OCI-M1 (cell line): ENCODE results near the gene TAF6L.
A peak's percentile ranks its signal among the peaks of the same experiment; 100 is the strongest.
"Not testable (repeated sequence)": the region's sequence is repeated elsewhere in the genome, so short reads cannot be mapped to it uniquely, and the experiment has no call there.

ENCODE experiments used
- DNase-seq: peaks from one replicate; lab custom pipeline; 2025; lab: John Stamatoyannopoulos, UW

TAF6L gene

GRCh38 chr11:62771144-62772021, at the start of gene TAF6L:
Gene TAF6L, plus strand, starts transcription at chr11:62771396. Its CDS starts 4,388 bp downstream, at chr11:62775784.
- peak; percentile 98 for DNase-seq

GRCh38 chr11:62721994-62722393, 49.2 kb upstream of the TAF6L start:
- no peak for DNase-seq

GRCh38 chr11:62724171-62724570, 47.0 kb upstream of the TAF6L start:
- DNase-seq = no peak

- no peak for DNase-seq
Observed at GRCh38 chr11:62725646-62726045, 45.5 kb upstream of the TAF6L start.

- no peak for DNase-seq
Observed at GRCh38 chr11:62726156-62726914, 44.9 kb upstream of the TAF6L start.

GRCh38 chr11:62726915-62727164, 44.4 kb upstream of the TAF6L start:
- no peak for DNase-seq

- peak; percentile 99 for DNase-seq
Observed at GRCh38 chr11:62727165-62727871, 43.9 kb upstream of the TAF6L start, which contains the start of gene HNRNPUL2. Gene HNRNPUL2, minus strand, starts transcription at chr11:62727457. Its CDS starts 301 bp downstream, at chr11:62727156.

GRCh38 chr11:62727872-62728170, 43.4 kb upstream of the TAF6L start:
- DNase-seq = peak; percentile 99

GRCh38 chr11:62728171-62728988, 42.8 kb upstream of the TAF6L start, which contains the start of gene TTC9C:
Gene TTC9C, plus strand, starts transcription at chr11:62728486. Its CDS starts 363 bp downstream, at chr11:62728849.
- peak; percentile 95 for DNase-seq

GRCh38 chr11:62730076-62730475, 41.1 kb upstream of the TAF6L start:
- not testable (repeated sequence) for DNase-seq

GRCh38 chr11:62732830-62733229, 38.4 kb upstream of the TAF6L start:
- DNase-seq = peak; percentile 57

- DNase-seq = no peak
Observed at GRCh38 chr11:62737196-62737595, 34.0 kb upstream of the TAF6L start.

GRCh38 chr11:62747475-62748160, 23.6 kb upstream of the TAF6L start:
- DNase-seq = no peak

GRCh38 chr11:62749931-62750330, 21.3 kb upstream of the TAF6L start:
- DNase-seq = not testable (repeated sequence)

- no peak for DNase-seq
Observed at GRCh38 chr11:62752177-62752785, 18.9 kb upstream of the TAF6L start.

- DNase-seq = no peak
Observed at GRCh38 chr11:62752994-62753735, 18.0 kb upstream of the TAF6L start.

GRCh38 chr11:62753736-62754603, 17.2 kb upstream of the TAF6L start, which contains the start of gene ZBTB3:
Gene ZBTB3, minus strand, starts transcription at chr11:62754160. Its CDS starts 496 bp downstream, at chr11:62753664.
- peak; percentile 99 for DNase-seq

- no peak for DNase-seq
Observed at GRCh38 chr11:62755086-62755615, 16.0 kb upstream of the TAF6L start.
